ENCODE data around the gene GCNT3. TPM values are rescaled to one million over a fixed set of nuclear protein-coding genes. Genes with fewer than 3 reads are reported as not detected.

GCNT3 gene
- total RNA-seq, 1 experiment from 2014 or later = 11.6 TPM

- peaks cover 20% of the 10 kb centered on the region for H3K36me3 Mint-ChIP-seq (ENCODE audit: insufficient read depth, unreplicated experiment)
- no peaks in the 10 kb centered on the region for H3K27me3 Mint-ChIP-seq (ENCODE audit: unreplicated experiment)
- peak overlapping the region; percentile 33 for H3K27ac Mint-ChIP-seq (ENCODE audit: unreplicated experiment)
- peaks cover 45% of the 10 kb centered on the region for H3K4me1 Mint-ChIP-seq (ENCODE audit: low read depth, unreplicated experiment)
- no peak overlapping the region for H3K4me3 Mint-ChIP-seq (ENCODE audit: low read depth, unreplicated experiment)
- no peak for TF ChIP-seq CTCF (IDR thresholded peaks at IDR 0.05; ENCODE audit: unreplicated experiment)
- no TSS peak for BruUV-seq (replicated peaks)
- no peak for DNase-seq
- peaks cover 3% of the 10 kb centered on the region for H3K9me3 Mint-ChIP-seq (ENCODE audit: low read depth, unreplicated experiment)
- CTCF ChIA-PET = no interaction called here
- intact Hi-C loops (cut with micrococcal nuclease; ENCODE audit: unreplicated experiment) = no loop called here
Measured at GRCh38 chr15:59598461-59598860, 13.1 kb upstream of the GCNT3 start.

GRCh38 chr15:59605994-59606393 is 5.6 kb upstream of the GCNT3 start:
- no peak for TF ChIP-seq CTCF (IDR thresholded peaks at IDR 0.05; ENCODE audit: unreplicated experiment)
- CTCF ChIA-PET = interaction anchor here (0.6 to 0.7 kb wide), 2 partner anchors 28 to 168 kb away, joined by 4 to 7 read pairs; no protein-coding TSS in a partner anchor
- no TSS peak for BruUV-seq (replicated peaks)
- H3K36me3 Mint-ChIP-seq (ENCODE audit: insufficient read depth, unreplicated experiment) = peaks cover 2% of the 10 kb centered on the region
- H3K27me3 Mint-ChIP-seq (ENCODE audit: unreplicated experiment) = peaks cover 5% of the 10 kb centered on the region
- no peak for DNase-seq
- peaks cover 14% of the 10 kb centered on the region for H3K9me3 Mint-ChIP-seq (ENCODE audit: low read depth, unreplicated experiment)
- H3K27ac Mint-ChIP-seq (ENCODE audit: unreplicated experiment) = no peak overlapping the region
- intact Hi-C loops (cut with micrococcal nuclease; ENCODE audit: unreplicated experiment) = no loop called here
- no peak overlapping the region for H3K4me3 Mint-ChIP-seq (ENCODE audit: low read depth, unreplicated experiment)
- peaks cover 19% of the 10 kb centered on the region for H3K4me1 Mint-ChIP-seq (ENCODE audit: low read depth, unreplicated experiment)

DNA sequence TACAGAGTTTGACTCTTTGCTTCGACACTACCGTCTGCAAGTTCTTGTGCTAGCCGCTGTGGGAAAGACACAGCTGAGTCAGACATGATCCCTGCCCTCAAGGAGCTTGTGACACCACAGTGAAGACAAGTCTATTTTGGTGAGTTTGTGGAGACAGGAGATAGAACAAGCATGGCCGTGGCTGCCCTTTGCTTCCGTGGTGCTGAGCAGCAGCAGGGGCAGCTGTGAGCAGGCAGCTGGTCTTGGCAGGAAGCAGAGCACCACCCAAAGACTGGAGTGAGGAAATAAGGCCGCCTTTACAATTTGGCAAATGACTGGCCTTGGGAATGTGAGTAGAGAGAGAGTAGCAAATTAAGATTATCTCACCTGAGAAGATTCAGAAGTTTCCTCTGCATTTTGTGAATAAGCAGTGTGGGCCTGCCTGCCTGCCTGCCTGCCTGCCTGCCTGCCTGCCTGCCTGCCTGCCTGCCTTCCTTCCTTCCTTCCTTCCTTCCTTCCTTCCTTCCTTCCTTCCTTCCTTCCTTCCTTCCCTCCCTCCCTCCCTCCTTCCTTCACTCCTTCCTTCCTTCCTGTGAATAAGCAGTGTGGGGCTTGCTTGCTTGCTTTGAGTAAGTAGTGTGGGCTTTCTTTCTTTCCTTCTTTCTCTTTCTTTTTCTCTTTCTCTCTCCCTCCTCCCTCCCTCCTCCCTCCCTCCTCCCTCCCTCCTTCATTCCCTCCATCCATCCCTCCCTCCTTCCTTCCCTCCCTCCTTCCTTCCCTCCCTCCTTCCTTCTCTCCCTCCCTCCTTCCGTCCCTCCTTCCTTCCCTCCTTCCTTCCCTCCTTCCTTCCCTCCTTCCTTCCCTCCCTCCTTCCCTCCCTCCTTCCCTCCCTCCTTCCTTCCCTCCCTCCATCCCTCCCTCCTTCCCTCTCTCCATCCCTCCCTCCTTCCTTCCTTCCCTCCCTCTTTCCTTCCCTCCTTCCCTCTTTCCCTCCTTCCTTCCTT is 1.6 kb upstream of the GCNT3 start:
- CTCF ChIA-PET = interaction anchor here (1.1 kb wide), 1 partner anchor 23 kb away, joined by 3 read pairs; no protein-coding TSS in a partner anchor
- Mint-ChIP-seq H3K27ac (ENCODE audit: unreplicated experiment) (peak overlapping the region; percentile 62), H3K27me3 (ENCODE audit: unreplicated experiment) (peaks cover 7% of the 10 kb centered on the region), H3K36me3 (ENCODE audit: insufficient read depth, unreplicated experiment) (peaks cover 18% of the 10 kb centered on the region), H3K4me1 (ENCODE audit: low read depth, unreplicated experiment) (peaks cover 48% of the 10 kb centered on the region), H3K4me3 (ENCODE audit: low read depth, unreplicated experiment) (no peak overlapping the region), H3K9me3 (ENCODE audit: low read depth, unreplicated experiment) (peaks cover 7% of the 10 kb centered on the region)
- no TSS peak for BruUV-seq (replicated peaks)
- TF ChIP-seq CTCF (IDR thresholded peaks at IDR 0.05; ENCODE audit: unreplicated experiment) = no peak
- no peak for DNase-seq
- intact Hi-C loops (cut with micrococcal nuclease; ENCODE audit: unreplicated experiment) = loop anchor here (2.0 kb wide), 1 partner anchor 15 kb away; no protein-coding TSS in a partner anchor

- CTCF ChIA-PET = interaction anchor here (3.6 kb wide), 1 partner anchor 82 kb away, joined by 81 read pairs; no protein-coding TSS in a partner anchor
- peaks cover 7% of the 10 kb centered on the region for H3K9me3 Mint-ChIP-seq (ENCODE audit: low read depth, unreplicated experiment)
- no peak for TF ChIP-seq CTCF (IDR thresholded peaks at IDR 0.05; ENCODE audit: unreplicated experiment)
- H3K27ac Mint-ChIP-seq (ENCODE audit: unreplicated experiment) = no peak overlapping the region
- H3K4me3 Mint-ChIP-seq (ENCODE audit: low read depth, unreplicated experiment) = no peak overlapping the region
- peaks cover 7% of the 10 kb centered on the region for H3K27me3 Mint-ChIP-seq (ENCODE audit: unreplicated experiment)
- intact Hi-C loops (cut with micrococcal nuclease; ENCODE audit: unreplicated experiment) = no loop called here
- peaks cover 61% of the 10 kb centered on the region for H3K4me1 Mint-ChIP-seq (ENCODE audit: low read depth, unreplicated experiment)
- H3K36me3 Mint-ChIP-seq (ENCODE audit: insufficient read depth, unreplicated experiment) = peaks cover 23% of the 10 kb centered on the region
- no TSS peak for BruUV-seq (replicated peaks)
- DNase-seq = no peak
Measured at GRCh38 chr15:59614153-59614552, 2.6 kb downstream of the GCNT3 start.

Data from Calu3 (cell line).